KMS-11 (cell line): ENCODE results near the gene RPL28.
"Not testable (repeated sequence)": the region's sequence is repeated elsewhere in the genome, so short reads cannot be mapped to it uniquely, and the experiment has no call there.

Source experiments
- H2AFZ ChIP-seq: fragments of 200-600 bp; sonication (generic); 2 replicates; pipeline ENCODE4 v1.6.1; 2016; ENCODE audit warnings: antibody characterized with exemption, mixed run types, low read depth
- H3K27ac ChIP-seq: fragments of 200-600 bp; sonication (generic); 2 replicates; pipeline ENCODE4 v1.6.1; 2016; ENCODE audit warnings: mild to moderate bottlenecking, mixed run types
- H3K27me3 ChIP-seq: fragments of 200-600 bp; sonication (generic); 2 replicates; pipeline ENCODE4 v1.6.1; 2017; ENCODE audit warnings: mild to moderate bottlenecking, low read depth, mixed run types, moderate library complexity; ENCODE audit not compliant: insufficient read depth
- H3K36me3 ChIP-seq: fragments of 200-600 bp; sonication (generic); 2 replicates; pipeline ENCODE4 v1.6.1; 2017; ENCODE audit warnings: mild to moderate bottlenecking, mixed run types; ENCODE audit not compliant: insufficient read depth
- H3K4me1 ChIP-seq: fragments of 200-600 bp; sonication (generic); 2 replicates; pipeline ENCODE4 v1.6.1; 2016; ENCODE audit warnings: mild to moderate bottlenecking, low read depth, mixed run types; ENCODE audit not compliant: poor library complexity, severe bottlenecking
- H3K4me2 ChIP-seq: fragments of 200-600 bp; sonication (generic); 2 replicates; pipeline ENCODE4 v1.7.0; 2016; ENCODE audit warnings: mild to moderate bottlenecking, mixed run types
- H3K4me3 ChIP-seq: fragments of 200-600 bp; sonication (generic); IDR thresholded peaks from 2 replicates; pipeline ENCODE4 v1.6.1; 2017; ENCODE audit warnings: low read depth, low read length, mixed read lengths; ENCODE audit not compliant: insufficient read depth
- H3K79me2 ChIP-seq: fragments of 200-600 bp; sonication (generic); 2 replicates; pipeline ENCODE4 v1.6.1; 2016; ENCODE audit warnings: low read depth, mixed run types; ENCODE audit not compliant: insufficient read depth
- H3K9ac ChIP-seq: fragments of 200-600 bp; sonication (generic); 2 replicates; pipeline ENCODE4 v1.6.1; 2016; ENCODE audit warnings: mild to moderate bottlenecking, mixed run types
- H4K20me1 ChIP-seq: fragments of 200-600 bp; sonication (generic); 2 replicates; pipeline ENCODE4 v1.6.1; 2016; ENCODE audit warnings: mild to moderate bottlenecking, mixed run types; ENCODE audit not compliant: insufficient read depth
- CTCF ChIP-seq: fragments of 200-600 bp; sonication (generic); conservative IDR thresholded peaks from 2 replicates; pipeline ENCODE4 v1.6.1; 2017; ENCODE audit warnings: low read depth, mild to moderate bottlenecking, antibody characterized with exemption, low read length, moderate library complexity, mixed read lengths

RPL28 gene

GRCh38 chr19:55406091-55406825 lies 20.5 kb downstream of the RPL28 start:
- Histone ChIP-seq H3K4me2 (peak overlapping the region; percentile 100), H3K27me3 (no peaks in the 10 kb centered on the region), H3K79me2 (peaks cover 47% of the 10 kb centered on the region), H3K9ac (peak overlapping the region; percentile 97; the same call in 1 of the 2 replicates), H3K4me1 (peaks cover 24% of the 10 kb centered on the region), H2AFZ (no peak overlapping the region), H3K36me3 (peaks cover 25% of the 10 kb centered on the region; the same call in 1 of the 2 replicates), H3K4me3 (no peak overlapping the region), H3K27ac (no peak overlapping the region), H4K20me1 (peaks cover 13% of the 10 kb centered on the region)
- TF ChIP-seq CTCF: no peak

DNA sequence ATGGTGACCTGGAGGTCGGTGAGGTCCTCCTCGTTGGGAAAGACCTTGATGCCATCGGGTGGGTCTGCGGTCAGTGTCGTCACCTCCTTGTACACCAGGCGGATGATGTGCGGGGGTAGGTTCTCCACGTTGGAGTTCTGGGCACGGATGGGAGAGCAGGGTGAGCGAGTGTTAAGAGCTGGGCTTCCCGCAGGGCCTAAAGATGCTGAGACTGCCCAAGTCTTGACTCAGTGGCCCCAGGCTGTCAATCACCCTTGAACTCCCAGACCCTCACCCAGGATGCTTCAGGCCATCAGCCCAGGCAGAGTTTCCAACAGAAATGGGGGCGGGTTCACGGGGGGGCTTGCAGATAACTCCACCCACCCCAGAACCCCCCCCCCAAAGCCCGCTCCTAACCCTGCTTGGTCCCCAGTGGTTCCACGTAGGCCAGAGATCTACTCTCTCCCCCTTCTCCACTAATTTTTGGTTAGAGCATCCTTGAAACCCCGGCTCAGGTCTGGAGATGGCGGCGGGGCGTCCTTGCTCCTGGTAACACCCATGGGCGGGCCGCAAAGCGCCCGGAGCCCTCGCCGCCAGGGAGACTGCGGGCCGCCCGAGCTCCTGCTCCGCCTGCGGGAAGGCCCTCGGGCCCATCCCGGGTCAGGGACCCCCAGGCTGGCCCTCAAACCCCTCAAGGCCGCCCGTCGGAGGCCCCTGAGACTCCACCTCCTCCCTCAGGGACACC lies 21.3 kb downstream of the RPL28 start:
- H3K4me3 ChIP-seq: no peak overlapping the region
- peaks cover 13% of the 10 kb centered on the region for H4K20me1 ChIP-seq
- H3K9ac ChIP-seq: peak overlapping the region; percentile 97
- H3K27ac ChIP-seq: peak overlapping the region; percentile 98
- H3K36me3 ChIP-seq: peaks cover 25% of the 10 kb centered on the region; the same call in 1 of the 2 replicates
- no peaks in the 10 kb centered on the region; the same call in 1 of the 2 replicates for H3K27me3 ChIP-seq
- H3K4me1 ChIP-seq: peaks cover 24% of the 10 kb centered on the region
- peaks cover 47% of the 10 kb centered on the region for H3K79me2 ChIP-seq
- H2AFZ ChIP-seq: no peak overlapping the region
- no peak for TF ChIP-seq CTCF
- peak overlapping the region; percentile 100 for H3K4me2 ChIP-seq

DNA sequence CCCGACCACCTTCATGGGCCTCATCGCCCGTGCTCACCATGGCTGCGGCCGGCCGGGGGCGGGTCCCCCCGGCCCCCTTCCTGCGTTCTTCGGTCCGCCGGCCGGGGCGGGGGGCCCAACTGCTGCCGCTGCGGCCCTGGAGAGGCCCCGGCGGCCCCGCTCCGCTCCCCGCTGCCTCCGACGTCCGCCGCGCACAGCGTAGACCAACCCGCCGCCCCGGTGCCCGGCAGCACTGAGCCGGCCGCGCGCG lies 21.7 kb downstream of the RPL28 start, which contains the start of gene UBE2S:
Gene UBE2S (minus strand): TSS at position 239 of the 250 bp plus-strand sequence. CDS start 199 bp downstream, at position 40.
- H3K4me1 ChIP-seq: peaks cover 24% of the 10 kb centered on the region
- peak within 1 kb of the TSS; percentile 97 for H3K9ac ChIP-seq
- not testable (repeated sequence) for H3K27me3 ChIP-seq, H3K4me3 ChIP-seq
- peak within 1 kb of the TSS; percentile 87 for H2AFZ ChIP-seq
- H3K4me2 ChIP-seq: peak within 1 kb of the TSS; percentile 100
- H4K20me1 ChIP-seq: peaks cover 11% of the 10 kb centered on the region
- peak within 1 kb of the TSS; percentile 98 for H3K27ac ChIP-seq
- peaks cover 22% of the 10 kb centered on the region; the same call in 1 of the 2 replicates for H3K36me3 ChIP-seq
- H3K79me2 ChIP-seq: peaks cover 47% of the 10 kb centered on the region

GRCh38 chr19:55407800-55408532 lies 22.2 kb downstream of the RPL28 start:
- Histone ChIP-seq H3K4me3 (no peak overlapping the region), H3K4me1 (peaks cover 24% of the 10 kb centered on the region), H3K27me3 (peaks cover 3% of the 10 kb centered on the region; the same call in 1 of the 2 replicates), H3K4me2 (peak overlapping the region; percentile 86), H3K36me3 (peaks cover 20% of the 10 kb centered on the region; the same call in 1 of the 2 replicates), H3K79me2 (peaks cover 44% of the 10 kb centered on the region), H2AFZ (peak overlapping the region; percentile 87), H4K20me1 (peaks cover 6% of the 10 kb centered on the region), H3K27ac (peak overlapping the region; percentile 98), H3K9ac (peak overlapping the region; percentile 97)
- TF ChIP-seq CTCF: no peak
